ENCODE data around the gene NF2. TPM values are rescaled to one million over a fixed set of nuclear protein-coding genes. Genes with fewer than 3 reads are reported as not detected.

NF2 gene
- total and polyA plus RNA-seq, 10 of the 15 experiments (the other 5 are each of a cell fraction or from before 2014, with no cell fraction given), result 2.2 to 49.8 (median 22.5) TPM

- ATAC-seq, result no peak
- ChIA-PET POLR2A (interaction anchor here (0.6 to 1.1 kb wide), 2 partner anchors 17 to 139 kb away, joined by 3 read pairs; no protein-coding TSS in a partner anchor), SMC1A (ENCODE audit: uncharacterized antibody, unreplicated experiment) (interaction anchor here (0.7 to 1.6 kb wide), 2 partner anchors 19 to 31 kb away, joined by 3 to 6 read pairs; partner anchors contain the start of gene NF2), RAD21 (ENCODE audit: unreplicated experiment) (interaction anchor here (1.4 to 1.5 kb wide), 2 partner anchors 33 to 382 kb away, joined by 4 read pairs; no protein-coding TSS in a partner anchor), CTCF (interaction anchor here (0.8 to 4.5 kb wide), 9 partner anchors 13 to 466 kb away, joined by 3 to 34 read pairs (median 3); partner anchors contain the start of gene NF2)
- in situ Hi-C loops (cut with MboI), result no loop called here
- FAIRE-seq, result no peak
- Histone ChIP-seq H3K27ac (ENCODE audit: control insufficient read depth, insufficient read depth) (no peak overlapping the region), H3K9ac (ENCODE audit: control insufficient read depth, insufficient read depth, low read length) (no peak overlapping the region), H2AFZ (ENCODE audit: control insufficient read depth, low read depth, low read length) (no peak overlapping the region), H3K9me3 (replicated peaks; ENCODE audit: control insufficient read depth, insufficient read depth, low read length) (no peaks in the 10 kb centered on the region), H3K79me2 (ENCODE audit: control insufficient read depth, insufficient read depth, low read length) (peaks cover 13% of the 10 kb centered on the region), H3K27me3 (replicated peaks in 1 of 2; ENCODE audit: control insufficient read depth in 2 of 2, insufficient read depth in 2 of 2, low read length in 1 of 2) (no peaks in the 10 kb centered on the region), H4K20me1 (ENCODE audit: control insufficient read depth, insufficient read depth) (no peaks in the 10 kb centered on the region), H3K4me3 (no peak overlapping the region), H3K36me3 (ENCODE audit: control insufficient read depth in 2 of 2, insufficient read depth in 2 of 2, low read length in 1 of 2) (no peaks in the 10 kb centered on the region), H3K4me2 (ENCODE audit: control insufficient read depth, insufficient read depth) (no peak overlapping the region), H3K4me1 (ENCODE audit: control insufficient read depth, insufficient read depth, low read length) (peaks cover 14% of the 10 kb centered on the region)
- DNase-seq (ENCODE audit: low read depth, low spot score), result no peak
- TF ChIP-seq BCL11A (IDR thresholded peaks at IDR 0.05; ENCODE audit: low read depth, low read length) (no peak), BRCA1 (IDR thresholded peaks at IDR 0.05; ENCODE audit: low read depth, low read length) (no peak), TARDBP (IDR thresholded peaks at IDR 0.05; ENCODE audit: borderline replicate concordance) (no peak), PBX3 (IDR thresholded peaks at IDR 0.05; ENCODE audit: insufficient replicate concordance, low read depth, low read length) (no peak), FOXM1 (IDR thresholded peaks at IDR 0.05; ENCODE audit: low read depth, low read length) (no peak)
- BruUV-seq (replicated peaks), result no TSS peak
- 96% methylated on average over 6 of the region's 6 CpGs for WGBS (ENCODE audit: insufficient coverage, insufficient replicate concordance, low lambda C conversion rate, missing lambda C conversion rate)
- intact Hi-C loops (cut with micrococcal nuclease; ENCODE audit: unreplicated experiment), result no loop called here
Observed at GRCh38 chr22:29623059-29623458, 19.6 kb downstream of the NF2 start.

All from GM12878 (cell line).